ENCODE results near the gene LAPTM5.

The LAPTM5 gene

GRCh38 chr1:30684259-30684658, 73.3 kb downstream of the LAPTM5 start:
- DNase-seq (ENCODE audit: extremely low read depth, low read depth), result no peak
- no peak for TF ChIP-seq CTCF (IDR thresholded peaks at IDR 0.05; ENCODE audit: low read depth, low read length)

GRCh38 chr1:30683699-30684098, 73.9 kb downstream of the LAPTM5 start:
- no peak for TF ChIP-seq CTCF (IDR thresholded peaks at IDR 0.05; ENCODE audit: low read depth, low read length)
- no peak for DNase-seq (ENCODE audit: extremely low read depth, low read depth)

Measured in AG09319 (cell line).